Tibial artery (tissue), 4 donors: ENCODE measurements around the gene PM20D2.

Source experiments
- DNase-seq, 2 donors: peaks; one replicate each; pipeline ENCODE4 v3.0.0-alpha.2; 2019
- H3K27ac ChIP-seq, 2 donors: fragments of 200-600 bp; sonication (generic) in 1 of 2; 1 replicate in 1 of 2; 2 replicates in 1 of 2; pipeline ENCODE4 v1.5.1; 2018 to 2019; ENCODE audit warnings: mild to moderate bottlenecking in 1 of 2
- H3K27me3 ChIP-seq, 2 donors: fragments of 200-600 bp; sonication (generic) in 1 of 2; one replicate each; pipeline versions ENCODE4 v1.5.1 to v1.6.0; 2016 to 2019
- H3K36me3 ChIP-seq, 3 donors: fragments of 200-600 bp; sonication (generic) in 2 of 3; one replicate each; pipeline ENCODE4 v1.5.1; 2016 to 2019; ENCODE audit warnings: mild to moderate bottlenecking in 2 of 3
- H3K4me1 ChIP-seq, 4 donors: fragments of 200-600 bp; sonication (generic) in 2 of 4; 1 replicate in 3 of 4; 2 replicates in 1 of 4; pipeline ENCODE4 v1.5.1; 2016 to 2019
- H3K4me3 ChIP-seq, 2 donors: fragments of 200-600 bp; sonication (generic) in 1 of 2; 1 replicate in 1 of 2; 2 replicates in 1 of 2; pipeline ENCODE4 v1.5.1; 2018 to 2019; ENCODE audit warnings: mild to moderate bottlenecking in 2 of 2
- H3K9me3 ChIP-seq, 3 donors: fragments of 200-600 bp; sonication (generic) in 1 of 3; one replicate each; pipeline ENCODE4 v1.5.1; 2016 to 2019
- intact Hi-C: fragments of 100-400 bp; cut with DNase I; formaldehyde crosslinking; loops from one replicate; pipeline ENCODE4 v1.15.0; 2023; ENCODE audit warnings: low total_unique reads
- TF ChIP-seq, protein P1 (sequence below), 2 experiments: fragments of 200-600 bp in 1 of 2; fragments of 450-650 bp in 1 of 2; IDR thresholded peaks; one replicate each; pipeline ENCODE4 v1.5.1; 2017 to 2019; ENCODE audit warnings: antibody characterized with exemption in 2 of 2, mild to moderate bottlenecking in 1 of 2, moderate library complexity in 1 of 2

The PM20D2 gene

GRCh38 chr6:89180112-89180511 is 34.3 kb downstream of the PM20D2 start:
- Histone ChIP-seq H3K36me3 (no peaks in the 10 kb centered on the region), H3K4me3 (no peak overlapping the region), H3K9me3 (no peaks in the 10 kb centered on the region), H3K27ac (no peak overlapping the region), H3K4me1 (no peaks in the 10 kb centered on the region), H3K27me3 (no peaks in the 10 kb centered on the region)
- TF ChIP-seq, protein P1, sequence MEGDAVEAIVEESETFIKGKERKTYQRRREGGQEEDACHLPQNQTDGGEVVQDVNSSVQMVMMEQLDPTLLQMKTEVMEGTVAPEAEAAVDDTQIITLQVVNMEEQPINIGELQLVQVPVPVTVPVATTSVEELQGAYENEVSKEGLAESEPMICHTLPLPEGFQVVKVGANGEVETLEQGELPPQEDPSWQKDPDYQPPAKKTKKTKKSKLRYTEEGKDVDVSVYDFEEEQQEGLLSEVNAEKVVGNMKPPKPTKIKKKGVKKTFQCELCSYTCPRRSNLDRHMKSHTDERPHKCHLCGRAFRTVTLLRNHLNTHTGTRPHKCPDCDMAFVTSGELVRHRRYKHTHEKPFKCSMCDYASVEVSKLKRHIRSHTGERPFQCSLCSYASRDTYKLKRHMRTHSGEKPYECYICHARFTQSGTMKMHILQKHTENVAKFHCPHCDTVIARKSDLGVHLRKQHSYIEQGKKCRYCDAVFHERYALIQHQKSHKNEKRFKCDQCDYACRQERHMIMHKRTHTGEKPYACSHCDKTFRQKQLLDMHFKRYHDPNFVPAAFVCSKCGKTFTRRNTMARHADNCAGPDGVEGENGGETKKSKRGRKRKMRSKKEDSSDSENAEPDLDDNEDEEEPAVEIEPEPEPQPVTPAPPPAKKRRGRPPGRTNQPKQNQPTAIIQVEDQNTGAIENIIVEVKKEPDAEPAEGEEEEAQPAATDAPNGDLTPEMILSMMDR (IDR thresholded peaks at IDR 0.05) = no peak
- no peak for DNase-seq
- intact Hi-C loops = no loop called here

DNA sequence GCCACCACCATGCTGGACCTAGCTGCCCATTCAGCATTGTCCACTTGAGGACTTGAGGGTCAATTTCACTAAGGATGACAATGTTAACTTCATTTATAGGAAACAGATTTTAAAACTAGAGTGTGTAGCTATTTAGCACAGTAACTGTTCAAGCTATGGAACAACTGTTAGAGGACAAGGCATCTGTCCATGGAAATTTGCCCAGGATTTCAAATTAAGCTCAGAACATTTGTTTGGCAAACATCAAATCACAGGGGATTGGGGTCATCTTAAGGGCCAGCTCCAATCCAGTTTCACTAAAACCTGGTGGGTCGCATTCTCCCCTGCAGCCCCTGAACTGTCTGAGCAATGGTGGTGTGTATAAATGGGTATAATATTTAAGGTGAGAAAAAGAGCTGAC is 35.1 kb downstream of the PM20D2 start:
- intact Hi-C loops = no loop called here
- TF ChIP-seq, protein P1 (IDR thresholded peaks at IDR 0.05) = no peak
- no peaks in the 10 kb centered on the region for H3K4me1 ChIP-seq
- no peaks in the 10 kb centered on the region for H3K9me3 ChIP-seq
- no peaks in the 10 kb centered on the region for H3K27me3 ChIP-seq
- no peak overlapping the region for H3K27ac ChIP-seq
- no peaks in the 10 kb centered on the region for H3K36me3 ChIP-seq
- no peak overlapping the region for H3K4me3 ChIP-seq
- no peak for DNase-seq

DNA sequence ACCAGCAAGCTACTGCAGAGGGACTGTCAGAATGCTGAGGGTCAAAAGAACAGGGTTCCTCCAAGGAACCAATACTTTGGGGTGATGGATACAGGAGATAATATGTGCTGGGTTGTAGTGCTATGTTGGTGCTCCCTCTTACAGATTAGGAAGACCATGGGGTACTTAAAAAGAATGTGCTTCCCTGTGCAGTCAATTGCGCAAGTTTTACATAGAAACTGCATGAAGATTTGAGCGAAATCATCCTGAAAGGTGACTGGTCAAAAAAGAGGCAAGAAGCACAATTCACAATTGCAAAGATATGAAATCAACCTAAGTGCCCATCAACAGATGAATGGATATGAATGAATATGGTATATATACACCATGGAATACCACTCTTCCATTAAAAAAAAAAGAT is 37.4 kb downstream of the PM20D2 start:
- no peaks in the 10 kb centered on the region for H3K27me3 ChIP-seq
- no peak for DNase-seq
- H3K9me3 ChIP-seq = no peaks in the 10 kb centered on the region
- TF ChIP-seq, protein P1 (IDR thresholded peaks at IDR 0.05) = no peak
- H3K4me1 ChIP-seq = no peaks in the 10 kb centered on the region
- H3K4me3 ChIP-seq = no peak overlapping the region
- intact Hi-C loops = no loop called here
- no peaks in the 10 kb centered on the region for H3K36me3 ChIP-seq
- no peak overlapping the region for H3K27ac ChIP-seq

DNA sequence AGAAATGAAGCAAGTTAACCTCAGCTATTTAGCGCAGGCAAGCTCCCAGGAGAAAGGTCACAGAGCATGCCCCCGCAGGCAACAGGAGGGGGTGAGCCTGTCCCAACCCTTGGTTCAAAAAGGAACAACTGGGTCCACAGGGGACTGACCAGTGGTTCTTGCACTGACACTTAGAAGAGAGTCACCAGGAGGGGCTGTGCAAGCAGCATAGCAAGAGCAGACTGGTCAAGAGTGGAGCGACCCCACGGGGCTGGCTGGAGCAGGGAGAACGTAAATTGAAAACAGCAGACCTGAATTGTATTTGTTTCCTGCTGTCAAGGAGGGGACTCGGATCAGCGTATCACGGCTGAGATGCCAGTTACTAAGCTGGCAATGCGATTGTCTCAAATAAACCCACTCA is 38.5 kb downstream of the PM20D2 start:
- TF ChIP-seq, protein P1 (IDR thresholded peaks at IDR 0.05) = no peak
- DNase-seq = no peak
- H3K4me1 ChIP-seq = no peaks in the 10 kb centered on the region
- H3K4me3 ChIP-seq = no peak overlapping the region
- no peak overlapping the region for H3K27ac ChIP-seq
- H3K27me3 ChIP-seq = no peaks in the 10 kb centered on the region
- no peaks in the 10 kb centered on the region for H3K36me3 ChIP-seq
- intact Hi-C loops = no loop called here
- H3K9me3 ChIP-seq = no peaks in the 10 kb centered on the region

GRCh38 chr6:89186762-89187161 is 40.9 kb downstream of the PM20D2 start:
- H3K27me3 ChIP-seq = no peaks in the 10 kb centered on the region
- intact Hi-C loops = no loop called here
- H3K27ac ChIP-seq = no peak overlapping the region
- H3K36me3 ChIP-seq = no peaks in the 10 kb centered on the region
- no peaks in the 10 kb centered on the region for H3K9me3 ChIP-seq
- DNase-seq = no peak
- H3K4me1 ChIP-seq = no peaks in the 10 kb centered on the region
- TF ChIP-seq, protein P1 (IDR thresholded peaks at IDR 0.05) = no peak
- H3K4me3 ChIP-seq = no peak overlapping the region

- H3K36me3 ChIP-seq = no peaks in the 10 kb centered on the region
- H3K27me3 ChIP-seq = no peaks in the 10 kb centered on the region
- intact Hi-C loops = no loop called here
- no peaks in the 10 kb centered on the region for H3K4me1 ChIP-seq
- H3K9me3 ChIP-seq = no peaks in the 10 kb centered on the region
- DNase-seq = no peak
- H3K4me3 ChIP-seq = no peak overlapping the region
- no peak overlapping the region for H3K27ac ChIP-seq
- TF ChIP-seq, protein P1 (IDR thresholded peaks at IDR 0.05) = no peak
Observed at GRCh38 chr6:89187504-89187903, 41.6 kb downstream of the PM20D2 start.
